Activated naive CD4-positive, alpha-beta T cell treated with anti-CD3 and anti-CD28 coated beads, Interleukin-2, amount 50 U/mL, for 24 hours (primary cell): ENCODE data around the gene DLX4.

Source experiments
- H3K27ac Mint-ChIP-seq: one replicate; pipeline ENCODE4 v1.8.0; 2021; ENCODE audit warnings: mild to moderate bottlenecking, mixed read lengths
- H3K27me3 Mint-ChIP-seq: one replicate; pipeline ENCODE4 v1.8.0; 2021; ENCODE audit warnings: mixed read lengths
- H3K36me3 Mint-ChIP-seq: one replicate; pipeline ENCODE4 v1.8.0; 2021; ENCODE audit warnings: mixed read lengths
- H3K4me1 Mint-ChIP-seq: one replicate; pipeline ENCODE4 v1.8.0; 2021; ENCODE audit warnings: mixed read lengths
- H3K4me3 Mint-ChIP-seq: one replicate; pipeline ENCODE4 v1.8.0; 2021; ENCODE audit warnings: mild to moderate bottlenecking, mixed read lengths
- H3K9me3 Mint-ChIP-seq: one replicate; pipeline ENCODE4 v1.8.0; 2021; ENCODE audit warnings: mixed read lengths

Gene DLX4

DNA sequence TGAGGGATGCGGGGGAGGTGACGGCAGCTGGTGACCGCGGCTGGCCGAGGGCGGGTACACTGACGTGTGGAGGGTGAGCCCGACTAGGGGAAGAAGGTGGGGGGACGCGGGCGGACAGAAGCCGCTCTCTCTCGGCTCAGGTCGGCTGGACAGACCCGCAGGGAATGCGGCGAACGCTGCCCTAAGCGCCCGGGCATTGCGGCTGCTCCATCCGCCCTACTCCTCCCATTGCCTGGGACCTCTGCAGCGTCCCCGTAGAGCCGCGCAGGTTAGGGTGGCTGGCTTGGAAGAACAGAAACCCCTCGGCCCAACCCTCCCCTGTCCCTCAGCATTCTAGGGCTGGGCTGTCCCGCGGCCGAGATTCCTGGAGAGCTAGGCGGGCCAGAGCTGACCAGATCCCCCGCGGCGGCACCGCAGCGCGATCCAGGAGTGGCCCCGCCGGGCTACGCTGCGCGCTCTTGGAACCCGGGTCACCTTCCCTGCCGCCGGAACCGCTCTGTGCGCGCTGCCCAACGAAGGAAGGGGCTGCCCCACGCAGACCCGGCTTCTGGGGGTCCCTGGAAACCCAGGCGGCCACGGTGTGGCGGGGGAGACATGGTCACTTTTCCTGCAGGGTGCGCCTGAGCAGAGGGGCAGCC is 3.0 kb downstream of the DLX4 start:
- H3K27me3 Mint-ChIP-seq = peaks cover 32% of the 10 kb centered on the region
- H3K4me3 Mint-ChIP-seq = no peak overlapping the region
- H3K27ac Mint-ChIP-seq = no peak overlapping the region
- H3K36me3 Mint-ChIP-seq = peaks cover 2% of the 10 kb centered on the region
- H3K4me1 Mint-ChIP-seq = peaks cover 22% of the 10 kb centered on the region
- no peaks in the 10 kb centered on the region for H3K9me3 Mint-ChIP-seq

DNA sequence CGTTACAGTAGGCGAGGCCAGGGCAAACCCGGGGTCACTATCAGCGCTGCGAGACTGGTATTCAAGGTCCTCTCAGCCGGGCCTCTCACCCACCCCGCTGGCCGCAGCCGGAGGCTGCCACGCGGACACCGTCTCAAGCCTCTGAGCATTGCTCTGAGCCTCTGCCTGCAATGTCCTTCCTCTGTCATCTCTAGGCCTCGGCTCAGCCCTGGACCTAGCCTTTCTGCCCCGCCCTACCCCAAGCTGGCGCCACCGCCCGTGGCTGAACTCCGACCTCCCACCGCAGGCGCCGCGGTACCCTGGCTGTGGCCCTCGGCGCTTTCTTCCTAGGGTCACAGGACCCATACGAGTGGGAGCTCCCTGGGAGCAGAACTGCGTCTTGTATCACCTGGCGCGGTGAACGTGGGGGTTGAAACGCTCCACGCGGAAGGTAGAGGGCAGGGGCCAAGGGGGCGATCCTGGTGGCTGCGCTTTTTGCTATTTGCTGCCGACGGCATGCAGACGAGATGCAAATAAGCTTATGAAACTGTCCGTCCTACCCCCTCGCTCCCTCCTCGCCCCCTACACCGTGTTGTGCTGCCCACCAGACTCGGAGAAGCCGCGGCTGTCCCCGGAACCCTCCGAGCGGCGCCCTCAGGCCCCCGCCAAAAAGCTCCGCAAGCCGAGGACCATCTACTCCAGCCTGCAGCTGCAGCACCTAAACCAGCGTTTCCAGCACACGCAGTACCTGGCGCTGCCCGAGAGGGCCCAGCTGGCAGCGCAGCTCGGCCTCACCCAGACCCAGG is 3.7 kb downstream of the DLX4 start:
- Mint-ChIP-seq H3K9me3 (no peaks in the 10 kb centered on the region), H3K27me3 (peaks cover 28% of the 10 kb centered on the region), H3K4me1 (peaks cover 22% of the 10 kb centered on the region), H3K4me3 (no peak overlapping the region), H3K27ac (no peak overlapping the region), H3K36me3 (peaks cover 2% of the 10 kb centered on the region)

DNA sequence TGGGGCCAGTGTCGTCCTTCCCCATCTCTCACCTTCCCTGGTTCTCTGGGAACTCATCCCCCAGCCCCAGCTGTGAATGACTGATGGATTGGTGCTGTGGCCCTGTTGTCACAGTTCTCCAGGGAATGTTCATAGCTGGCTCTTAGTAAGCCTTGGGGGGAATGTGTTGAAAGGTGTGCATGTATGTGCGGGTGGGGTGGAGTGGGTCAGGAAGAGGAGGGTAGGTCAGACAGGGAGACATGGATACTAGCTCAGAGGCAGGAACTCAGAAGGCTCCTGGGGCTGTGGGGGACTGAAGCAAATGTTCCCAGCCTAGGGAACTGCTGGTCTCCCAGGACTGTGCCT is 4.3 kb downstream of the DLX4 start:
- Mint-ChIP-seq H3K9me3 (no peaks in the 10 kb centered on the region), H3K27me3 (peaks cover 30% of the 10 kb centered on the region), H3K36me3 (peaks cover 2% of the 10 kb centered on the region), H3K4me1 (peaks cover 22% of the 10 kb centered on the region), H3K4me3 (no peak overlapping the region), H3K27ac (no peak overlapping the region)

DNA sequence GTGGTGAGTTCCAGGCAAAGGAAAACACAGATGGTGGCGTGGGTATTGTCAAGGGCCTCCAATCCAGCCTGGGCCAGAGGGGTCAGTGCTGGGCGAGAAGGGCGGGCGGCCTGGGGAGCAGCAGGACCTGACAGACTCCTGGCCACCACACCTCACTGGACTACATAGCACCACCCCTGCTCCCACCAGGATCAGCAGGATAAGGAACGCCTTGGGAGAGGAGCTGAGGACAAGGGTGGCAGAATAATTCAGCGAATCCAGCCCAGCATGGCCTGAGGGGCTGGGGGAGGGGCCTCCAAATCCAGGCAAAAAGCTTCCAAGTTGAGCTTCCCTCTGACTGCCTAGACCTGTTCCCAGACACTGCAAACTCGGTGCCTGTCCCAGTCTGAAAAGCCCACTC is 6.5 kb downstream of the DLX4 start:
- no peaks in the 10 kb centered on the region for H3K9me3 Mint-ChIP-seq

DNA sequence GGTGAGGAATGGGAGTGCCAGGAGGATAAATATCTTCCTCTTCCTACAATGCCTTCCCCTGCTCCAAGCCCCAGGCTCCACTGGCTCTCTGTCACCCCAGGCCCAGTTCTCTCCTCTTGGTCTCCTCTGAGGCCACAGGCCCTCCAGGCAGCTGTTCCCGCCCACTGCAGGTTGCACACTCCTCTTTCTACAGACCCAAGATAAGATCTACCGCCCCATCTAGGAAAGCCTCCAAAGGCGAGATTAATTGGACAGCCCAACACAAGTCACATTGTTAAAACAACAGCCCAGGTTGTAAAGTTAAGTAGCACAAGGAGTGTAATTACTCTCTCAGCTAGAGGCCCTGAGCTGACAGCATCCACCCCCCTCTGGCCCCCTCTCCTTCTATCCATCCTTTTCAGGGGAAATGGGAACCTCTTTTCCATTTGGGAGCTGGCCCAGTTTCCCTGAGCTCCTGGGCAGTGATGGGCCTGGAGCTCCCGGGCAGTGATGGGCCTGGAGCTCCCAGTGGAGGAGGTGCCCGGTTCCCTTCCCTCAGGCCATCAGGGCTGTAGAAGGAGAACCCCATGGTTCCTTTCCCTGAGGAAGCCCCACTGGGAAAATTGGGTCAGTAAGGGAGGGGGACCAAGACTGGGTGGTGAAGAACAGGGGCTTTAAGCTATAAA is 7.3 kb downstream of the DLX4 start:
- no peak overlapping the region for H3K27ac Mint-ChIP-seq
- peaks cover 26% of the 10 kb centered on the region for H3K27me3 Mint-ChIP-seq
- H3K4me1 Mint-ChIP-seq = peaks cover 4% of the 10 kb centered on the region
- H3K9me3 Mint-ChIP-seq = no peaks in the 10 kb centered on the region
- no peak overlapping the region for H3K4me3 Mint-ChIP-seq
- H3K36me3 Mint-ChIP-seq = no peaks in the 10 kb centered on the region

More for the DNA sequence above, 6.5 kb downstream of the DLX4 start:
- Mint-ChIP-seq H3K36me3 (no peaks in the 10 kb centered on the region), H3K4me3 (no peak overlapping the region), H3K4me1 (peaks cover 10% of the 10 kb centered on the region), H3K27ac (no peak overlapping the region), H3K27me3 (peaks cover 29% of the 10 kb centered on the region)

- Mint-ChIP-seq H3K27ac (no peak overlapping the region), H3K4me1 (no peaks in the 10 kb centered on the region), H3K9me3 (no peaks in the 10 kb centered on the region), H3K36me3 (no peaks in the 10 kb centered on the region), H3K4me3 (no peak overlapping the region), H3K27me3 (peaks cover 23% of the 10 kb centered on the region)
Measured at GRCh38 chr17:49976828-49977202, 7.8 kb downstream of the DLX4 start.

- H3K9me3 Mint-ChIP-seq = no peaks in the 10 kb centered on the region
- no peak overlapping the region for H3K27ac Mint-ChIP-seq
- no peaks in the 10 kb centered on the region for H3K36me3 Mint-ChIP-seq
- no peaks in the 10 kb centered on the region for H3K4me1 Mint-ChIP-seq
- no peak overlapping the region for H3K4me3 Mint-ChIP-seq
- H3K27me3 Mint-ChIP-seq = peaks cover 23% of the 10 kb centered on the region
Measured at GRCh38 chr17:49977463-49978389, 8.7 kb downstream of the DLX4 start.

GRCh38 chr17:49978501-49978900 is 9.5 kb downstream of the DLX4 start:
- Mint-ChIP-seq H3K4me3 (no peak overlapping the region), H3K36me3 (no peaks in the 10 kb centered on the region), H3K27me3 (peaks cover 21% of the 10 kb centered on the region), H3K27ac (no peak overlapping the region), H3K9me3 (no peaks in the 10 kb centered on the region), H3K4me1 (no peaks in the 10 kb centered on the region)

GRCh38 chr17:49979748-49980479 is 10.9 kb downstream of the DLX4 start:
- H3K27ac Mint-ChIP-seq = no peak overlapping the region
- no peaks in the 10 kb centered on the region for H3K36me3 Mint-ChIP-seq
- no peak overlapping the region for H3K4me3 Mint-ChIP-seq
- H3K9me3 Mint-ChIP-seq = no peaks in the 10 kb centered on the region
- H3K27me3 Mint-ChIP-seq = peaks cover 17% of the 10 kb centered on the region
- H3K4me1 Mint-ChIP-seq = no peaks in the 10 kb centered on the region

- Mint-ChIP-seq H3K27me3 (peaks cover 21% of the 10 kb centered on the region), H3K9me3 (no peaks in the 10 kb centered on the region), H3K4me3 (no peak overlapping the region), H3K27ac (no peak overlapping the region), H3K36me3 (no peaks in the 10 kb centered on the region), H3K4me1 (no peaks in the 10 kb centered on the region)
Measured at GRCh38 chr17:49980703-49981197, 11.8 kb downstream of the DLX4 start.

DNA sequence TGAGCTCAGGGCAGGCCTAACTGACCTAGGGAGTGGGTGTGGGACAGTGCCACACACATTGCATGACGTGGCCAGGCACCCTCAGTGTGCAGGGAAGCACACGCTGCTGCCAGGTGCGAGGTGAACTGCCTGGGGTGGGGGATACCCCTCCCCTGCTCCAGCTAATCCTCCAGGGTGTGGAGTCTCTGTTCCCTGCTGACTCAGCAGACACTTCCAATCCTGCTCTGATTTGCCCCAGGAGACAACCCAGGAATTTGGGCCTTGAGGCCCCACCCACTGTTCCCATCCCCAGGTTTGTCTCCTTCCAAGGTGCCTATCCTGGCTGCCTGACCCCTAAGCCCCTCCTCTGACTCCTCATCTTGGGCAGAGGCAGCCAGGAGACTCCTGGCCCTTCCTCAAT is 15.3 kb downstream of the DLX4 start:
- H3K4me3 Mint-ChIP-seq = no peak overlapping the region
- peaks cover 29% of the 10 kb centered on the region for H3K27me3 Mint-ChIP-seq
- no peaks in the 10 kb centered on the region for H3K4me1 Mint-ChIP-seq
- H3K9me3 Mint-ChIP-seq = no peaks in the 10 kb centered on the region
- no peak overlapping the region for H3K27ac Mint-ChIP-seq
- H3K36me3 Mint-ChIP-seq = no peaks in the 10 kb centered on the region

- peaks cover 28% of the 10 kb centered on the region for H3K27me3 Mint-ChIP-seq
- H3K27ac Mint-ChIP-seq = no peak overlapping the region
- H3K36me3 Mint-ChIP-seq = no peaks in the 10 kb centered on the region
- H3K9me3 Mint-ChIP-seq = no peaks in the 10 kb centered on the region
- H3K4me3 Mint-ChIP-seq = no peak overlapping the region
- H3K4me1 Mint-ChIP-seq = no peaks in the 10 kb centered on the region
Measured at GRCh38 chr17:49984776-49985175, 15.8 kb downstream of the DLX4 start.

GRCh38 chr17:49985310-49985990 is 16.5 kb downstream of the DLX4 start:
- no peak overlapping the region for H3K4me3 Mint-ChIP-seq
- H3K9me3 Mint-ChIP-seq = no peaks in the 10 kb centered on the region
- no peaks in the 10 kb centered on the region for H3K36me3 Mint-ChIP-seq
- no peak overlapping the region for H3K27ac Mint-ChIP-seq
- peaks cover 30% of the 10 kb centered on the region for H3K27me3 Mint-ChIP-seq
- peaks cover 6% of the 10 kb centered on the region for H3K4me1 Mint-ChIP-seq
